ENCODE measurements around the gene SLC2A13.

SLC2A13 gene

DNA sequence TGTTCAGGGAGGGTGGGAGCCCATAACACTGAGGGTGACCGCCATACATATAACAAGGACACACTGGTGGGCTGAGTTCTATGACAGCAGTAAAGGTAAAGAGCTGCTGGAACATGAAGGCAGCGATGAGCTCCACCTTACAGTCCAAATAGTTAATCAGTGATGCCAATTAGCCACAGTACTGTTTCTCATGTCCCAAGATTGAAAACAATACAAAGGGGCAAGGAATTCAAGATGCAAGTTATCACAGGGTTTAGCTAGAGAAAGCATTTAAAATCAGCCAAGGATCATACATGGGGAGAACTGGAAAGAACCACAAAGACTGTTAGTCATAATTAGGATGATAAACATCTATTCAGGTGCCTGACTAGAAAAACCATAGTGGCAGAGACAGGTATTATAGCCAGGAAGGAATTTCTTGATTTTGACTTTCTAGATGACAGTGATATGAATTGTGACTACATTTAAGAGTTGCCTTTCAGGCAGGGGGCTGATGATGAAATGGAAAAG is 221.2 kb downstream of the SLC2A13 start:
- FAIRE-seq (no peak), DNase-seq (ENCODE audit: insufficient read length) (no peak)
- no peak for TF ChIP-seq POLR2AphosphoS5 (IDR thresholded peaks at IDR 0.05; ENCODE audit: low read depth, low read length)
- no peak for TF ChIP-seq TAF1 (IDR thresholded peaks at IDR 0.05; ENCODE audit: borderline replicate concordance, low read depth, low read length)
- TF ChIP-seq POLR2A (IDR thresholded peaks at IDR 0.05; ENCODE audit: low read depth, low read length), result no peak

DNA sequence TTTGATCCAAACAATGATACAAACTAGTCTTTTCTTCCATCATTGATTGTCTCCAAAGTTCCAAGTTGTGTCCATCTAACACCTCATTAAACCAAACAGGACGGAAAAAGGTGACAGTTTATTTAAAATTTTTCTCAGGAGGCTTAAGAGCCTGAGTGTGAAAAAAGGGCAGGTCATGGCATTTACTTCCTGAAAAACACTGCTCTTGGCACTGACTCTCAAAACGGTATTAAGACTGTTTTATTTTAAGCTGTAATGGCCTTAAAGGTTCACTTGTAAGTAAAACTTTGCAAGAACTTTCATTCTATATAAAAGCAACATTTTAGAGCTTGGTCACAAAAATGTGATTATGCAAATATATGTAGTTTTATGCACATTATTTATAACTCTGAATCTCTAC is 222.5 kb downstream of the SLC2A13 start:
- no peak for DNase-seq (ENCODE audit: insufficient read length)
- TF ChIP-seq POLR2A (IDR thresholded peaks at IDR 0.05; ENCODE audit: low read depth, low read length), result no peak
- no peak for TF ChIP-seq POLR2AphosphoS5 (IDR thresholded peaks at IDR 0.05; ENCODE audit: low read depth, low read length)
- no peak for TF ChIP-seq TAF1 (IDR thresholded peaks at IDR 0.05; ENCODE audit: borderline replicate concordance, low read depth, low read length)
- FAIRE-seq, result no peak

DNA sequence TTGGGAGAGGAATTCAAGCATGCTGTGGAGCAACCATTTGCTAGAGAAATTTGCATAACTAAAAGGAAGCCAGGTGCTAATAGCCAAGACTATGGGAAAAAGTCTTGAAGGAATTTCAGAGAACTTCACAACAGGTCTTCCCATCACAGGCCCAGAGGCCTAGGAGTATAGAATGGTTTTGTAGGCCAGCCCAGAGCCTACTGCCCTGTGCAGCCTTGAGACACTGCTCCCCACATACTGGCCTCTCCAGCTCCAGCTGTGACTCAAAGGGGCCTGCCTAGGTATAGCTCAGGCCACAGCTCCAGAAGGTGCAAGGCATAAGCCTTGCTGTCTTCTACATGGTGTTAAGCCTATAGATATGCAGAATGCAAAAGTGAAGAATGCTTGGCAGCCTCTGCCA is 227.1 kb downstream of the SLC2A13 start:
- FAIRE-seq, result no peak
- TF ChIP-seq POLR2A (IDR thresholded peaks at IDR 0.05; ENCODE audit: low read depth, low read length) (no peak), POLR2AphosphoS5 (IDR thresholded peaks at IDR 0.05; ENCODE audit: low read depth, low read length) (no peak), TAF1 (IDR thresholded peaks at IDR 0.05; ENCODE audit: borderline replicate concordance, low read depth, low read length) (no peak)
- DNase-seq (ENCODE audit: insufficient read length), result no peak

DNA sequence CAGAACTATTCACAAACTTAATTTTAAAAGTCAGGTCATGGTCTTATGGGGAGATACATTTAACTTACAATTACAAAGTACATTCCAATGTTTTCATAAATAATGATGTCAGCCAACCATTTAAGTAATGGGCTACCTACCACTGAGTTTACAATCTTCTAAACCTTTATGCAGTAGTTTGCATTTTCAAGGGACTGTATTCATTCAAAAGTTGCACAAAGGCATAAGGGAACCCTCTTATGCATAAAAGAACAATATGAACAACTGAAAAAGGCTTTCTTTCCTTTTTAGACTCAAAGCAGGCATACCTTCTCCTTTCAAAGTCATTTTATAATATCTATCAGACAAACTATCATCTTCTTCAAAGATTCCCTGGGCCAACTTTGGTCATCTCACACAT is 230.2 kb downstream of the SLC2A13 start:
- TF ChIP-seq POLR2AphosphoS5 (IDR thresholded peaks at IDR 0.05; ENCODE audit: low read depth, low read length) (no peak), TAF1 (IDR thresholded peaks at IDR 0.05; ENCODE audit: borderline replicate concordance, low read depth, low read length) (no peak), POLR2A (IDR thresholded peaks at IDR 0.05; ENCODE audit: low read depth, low read length) (no peak)
- FAIRE-seq (no peak), DNase-seq (ENCODE audit: insufficient read length) (no peak)

DNA sequence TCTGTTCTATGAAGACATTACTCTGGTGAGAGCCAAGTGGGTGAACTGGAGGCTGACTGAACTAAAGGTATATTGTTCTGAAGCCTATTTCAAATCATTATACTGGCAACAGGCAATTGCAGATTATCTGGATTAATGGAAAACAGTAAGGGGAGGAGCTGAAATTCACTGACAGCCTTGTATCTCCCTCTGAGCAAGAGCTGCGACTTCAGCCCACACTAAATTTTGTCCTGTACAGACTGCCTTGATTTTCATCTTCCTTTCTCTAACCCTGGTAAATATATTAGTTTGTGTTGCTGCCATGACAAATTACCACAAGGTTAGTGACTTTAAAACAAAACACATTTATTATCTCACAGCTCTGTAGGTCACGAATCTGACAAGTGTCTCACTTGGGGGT is 231.1 kb downstream of the SLC2A13 start:
- TF ChIP-seq TAF1 (IDR thresholded peaks at IDR 0.05; ENCODE audit: borderline replicate concordance, low read depth, low read length) (no peak), POLR2AphosphoS5 (IDR thresholded peaks at IDR 0.05; ENCODE audit: low read depth, low read length) (no peak), POLR2A (IDR thresholded peaks at IDR 0.05; ENCODE audit: low read depth, low read length) (no peak)
- DNase-seq (ENCODE audit: insufficient read length) (no peak), FAIRE-seq (no peak)

DNA sequence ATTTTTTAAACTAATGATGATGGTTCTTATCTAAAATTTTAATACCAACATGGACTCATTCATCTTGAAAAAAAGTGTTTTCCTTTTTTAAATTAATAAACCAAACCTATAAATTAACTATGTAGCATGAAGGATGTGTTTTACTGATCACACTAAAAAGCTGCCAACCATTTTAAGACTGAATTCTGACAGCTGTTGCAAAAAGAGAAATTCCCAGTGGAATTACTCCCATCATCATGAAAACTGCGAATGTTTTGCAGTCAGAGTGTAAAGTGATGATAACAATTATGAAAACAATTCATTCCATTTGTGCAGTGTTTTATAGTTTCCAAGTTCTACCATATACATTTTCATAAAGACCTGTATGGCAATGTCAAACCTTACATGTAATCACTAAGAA is 232.8 kb downstream of the SLC2A13 start:
- no peak for FAIRE-seq

DNA sequence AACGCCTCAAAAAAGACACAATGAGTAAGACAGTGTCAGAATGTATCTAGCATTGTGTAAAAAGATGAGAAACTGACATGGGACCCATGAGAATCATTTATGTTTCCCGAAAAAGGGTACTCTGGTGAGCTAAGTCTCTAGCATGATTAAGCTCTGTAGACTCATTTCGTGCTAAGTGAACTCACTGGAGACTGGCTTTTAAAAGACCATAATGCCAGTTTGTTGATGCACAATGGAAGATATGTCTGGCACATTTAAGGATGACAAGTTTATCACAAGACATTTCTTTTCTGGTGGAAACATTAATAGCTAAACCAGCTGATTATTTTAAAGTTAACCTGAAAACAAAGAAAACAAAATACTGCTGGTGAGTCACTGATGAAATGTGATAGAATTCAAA is 233.5 kb downstream of the SLC2A13 start:
- FAIRE-seq (no peak), DNase-seq (ENCODE audit: insufficient read length) (no peak)
- TF ChIP-seq TAF1 (IDR thresholded peaks at IDR 0.05; ENCODE audit: borderline replicate concordance, low read depth, low read length), result no peak
- TF ChIP-seq POLR2AphosphoS5 (IDR thresholded peaks at IDR 0.05; ENCODE audit: low read depth, low read length), result no peak
- no peak for TF ChIP-seq POLR2A (IDR thresholded peaks at IDR 0.05; ENCODE audit: low read depth, low read length)

More for the DNA sequence above, 232.8 kb downstream of the SLC2A13 start:
- TF ChIP-seq POLR2AphosphoS5 (IDR thresholded peaks at IDR 0.05; ENCODE audit: low read depth, low read length) (no peak), POLR2A (IDR thresholded peaks at IDR 0.05; ENCODE audit: low read depth, low read length) (no peak), TAF1 (IDR thresholded peaks at IDR 0.05; ENCODE audit: borderline replicate concordance, low read depth, low read length) (no peak)
- no peak for DNase-seq (ENCODE audit: insufficient read length)

DNA sequence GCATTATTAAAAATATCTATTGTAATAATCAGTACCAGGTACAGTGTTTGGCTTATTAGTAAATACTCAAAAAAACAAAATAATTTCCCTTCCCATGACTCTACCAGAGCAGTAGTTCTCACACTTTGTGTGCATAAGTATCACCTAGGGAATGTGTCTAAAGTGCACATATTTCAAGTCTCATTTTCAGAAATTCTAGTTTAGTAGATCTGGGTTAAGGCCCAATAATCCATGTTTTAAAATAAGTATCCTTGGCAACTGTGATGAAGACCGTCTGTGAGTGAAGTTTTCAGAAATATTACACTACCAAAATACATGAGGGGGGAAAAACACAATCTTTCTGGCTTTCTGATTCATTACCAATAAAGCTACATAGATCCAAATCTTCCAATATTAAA is 237.6 kb downstream of the SLC2A13 start:
- DNase-seq (ENCODE audit: insufficient read length) (no peak), FAIRE-seq (no peak)
- TF ChIP-seq POLR2A (IDR thresholded peaks at IDR 0.05; ENCODE audit: low read depth, low read length), result no peak

DNA sequence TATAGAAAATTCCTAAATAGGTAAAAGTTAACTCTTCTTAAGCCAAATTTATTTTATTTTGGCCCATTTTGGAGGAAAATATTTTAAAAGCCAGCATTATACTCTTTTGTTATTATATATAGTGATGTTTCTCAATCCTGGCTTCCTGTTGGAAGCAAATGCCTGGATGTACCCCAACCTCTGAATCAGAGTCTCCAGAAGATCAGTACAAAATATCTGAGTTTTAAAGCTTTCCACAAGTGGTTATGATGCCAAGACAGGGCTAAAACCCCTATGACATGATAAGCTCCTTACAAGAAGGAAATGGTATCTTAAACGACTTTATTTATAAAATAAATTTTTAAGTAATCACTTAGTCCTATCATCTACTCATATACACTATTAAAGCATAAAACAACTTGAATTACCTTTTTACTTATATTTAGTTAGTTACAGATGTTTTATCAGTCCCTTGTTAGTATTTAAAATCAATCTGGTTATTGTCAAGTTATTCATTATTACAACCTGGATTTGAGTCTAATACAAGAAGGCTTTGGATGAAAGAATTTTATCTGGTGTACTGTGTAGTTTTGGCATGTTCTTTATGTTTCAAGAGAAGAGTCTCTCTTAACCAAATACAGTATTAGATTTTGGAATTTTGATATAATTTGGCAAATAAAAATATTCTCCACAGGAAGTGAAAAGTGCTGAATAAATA is 238.1 kb downstream of the SLC2A13 start:
- no peak for DNase-seq (ENCODE audit: insufficient read length)
- no peak for FAIRE-seq
- no peak for TF ChIP-seq TAF1 (IDR thresholded peaks at IDR 0.05; ENCODE audit: borderline replicate concordance, low read depth, low read length)
- TF ChIP-seq POLR2A (IDR thresholded peaks at IDR 0.05; ENCODE audit: low read depth, low read length), result no peak
- no peak for TF ChIP-seq POLR2AphosphoS5 (IDR thresholded peaks at IDR 0.05; ENCODE audit: low read depth, low read length)

DNA sequence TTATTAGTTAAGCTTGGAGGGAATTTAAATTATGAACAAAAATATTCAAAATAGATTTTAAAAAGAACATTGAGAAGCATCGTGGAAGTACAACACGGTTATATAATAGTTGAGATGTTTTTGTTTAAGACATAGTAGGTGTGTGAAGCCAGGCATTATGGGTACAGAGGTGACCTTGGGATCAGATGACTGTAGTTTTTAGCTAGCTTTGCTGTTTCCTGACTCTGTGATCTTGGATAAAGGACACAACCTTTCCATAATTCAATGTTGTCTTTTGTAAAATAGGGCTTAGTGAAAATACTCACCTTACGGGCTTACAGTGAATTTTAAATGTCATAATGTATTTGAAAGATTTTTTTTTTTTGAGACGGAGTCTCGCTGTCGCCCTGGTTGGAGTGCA is 239.7 kb downstream of the SLC2A13 start:
- DNase-seq (ENCODE audit: insufficient read length) (no peak), FAIRE-seq (no peak)
- TF ChIP-seq POLR2AphosphoS5 (IDR thresholded peaks at IDR 0.05; ENCODE audit: low read depth, low read length) (no peak), POLR2A (IDR thresholded peaks at IDR 0.05; ENCODE audit: low read depth, low read length) (no peak), TAF1 (IDR thresholded peaks at IDR 0.05; ENCODE audit: borderline replicate concordance, low read depth, low read length) (no peak)

DNA sequence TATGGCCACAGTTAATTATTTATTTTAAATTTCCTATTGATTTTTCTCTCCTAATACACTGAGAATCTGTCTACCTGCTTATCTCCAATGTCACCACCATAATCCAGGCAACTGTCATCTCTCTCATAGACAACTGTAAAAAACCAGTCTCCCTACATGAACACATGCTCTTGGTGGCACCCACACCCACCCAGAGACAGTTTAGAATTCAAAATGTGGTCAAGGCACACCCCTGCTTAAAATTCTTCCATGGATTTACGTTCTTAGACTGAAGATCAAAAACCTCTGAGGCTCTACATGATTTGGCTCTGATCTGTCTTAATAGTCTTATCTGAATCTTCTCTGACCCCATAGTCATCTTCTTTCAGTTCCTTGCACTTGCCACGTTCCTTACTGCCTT is 245.2 kb downstream of the SLC2A13 start:
- DNase-seq (ENCODE audit: insufficient read length) (no peak), FAIRE-seq (no peak)

DNA sequence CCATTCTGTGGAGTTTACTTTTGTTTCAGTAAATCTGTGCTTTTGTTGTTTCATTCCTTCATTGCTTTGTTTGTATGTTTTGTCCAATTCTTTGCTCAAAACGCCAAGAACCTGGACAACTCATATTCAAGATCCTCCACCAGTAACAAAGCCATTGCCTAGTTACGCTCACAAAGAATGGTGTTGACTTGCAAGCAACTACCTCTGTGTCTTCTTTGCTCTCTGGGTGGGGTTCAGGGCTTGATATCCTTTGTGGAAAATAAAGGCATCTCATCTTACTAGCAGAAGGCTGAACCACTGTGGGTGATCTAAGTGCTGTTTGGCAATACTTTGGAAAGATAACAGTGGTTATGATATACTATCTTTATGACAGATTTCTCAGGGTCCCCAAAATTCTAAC is 252.9 kb downstream of the SLC2A13 start:
- DNase-seq (ENCODE audit: insufficient read length) (no peak), FAIRE-seq (no peak)
- TF ChIP-seq TAF1 (IDR thresholded peaks at IDR 0.05; ENCODE audit: borderline replicate concordance, low read depth, low read length) (no peak), POLR2A (IDR thresholded peaks at IDR 0.05; ENCODE audit: low read depth, low read length) (no peak), POLR2AphosphoS5 (IDR thresholded peaks at IDR 0.05; ENCODE audit: low read depth, low read length) (no peak)

More for the DNA sequence above, 245.2 kb downstream of the SLC2A13 start:
- no peak for TF ChIP-seq POLR2A (IDR thresholded peaks at IDR 0.05; ENCODE audit: low read depth, low read length)
- TF ChIP-seq POLR2AphosphoS5 (IDR thresholded peaks at IDR 0.05; ENCODE audit: low read depth, low read length), result no peak
- TF ChIP-seq TAF1 (IDR thresholded peaks at IDR 0.05; ENCODE audit: borderline replicate concordance, low read depth, low read length), result no peak
